Kidney (tissue), 14 donors: Measurements from ENCODE around the gene DDAH1. TPM values are rescaled to one million over a fixed set of nuclear protein-coding genes. Genes with fewer than 3 reads are reported as not detected.

Experiments used
- DNase-seq, 5 donors: peaks; one replicate each; pipeline ENCODE4 v3.0.0-alpha.2; 2013 to 2020
- FAIRE-seq: peaks from 2 replicates; lab custom pipeline; 2012; peaks lifted over from hg19 to GRCh38; lab: Jason Lieb, UNC
- H3K27ac ChIP-seq, 2 donors: one replicate each; pipeline ENCODE4 v1.7.0; 2013; ENCODE audit warnings: low read depth in 2 of 2, low read length in 2 of 2, inconsistent platforms in 1 of 2
- H3K27me3 ChIP-seq: one replicate; pipeline ENCODE4 v1.7.1; 2013; ENCODE audit warnings: low read length, inconsistent platforms; ENCODE audit not compliant: control insufficient read depth, insufficient read depth
- H3K36me3 ChIP-seq, 3 donors: one replicate each; pipeline versions ENCODE4 v1.7.0 to v1.7.1; 2013; ENCODE audit warnings: low read length in 3 of 3, control low read depth in 1 of 3, inconsistent platforms in 1 of 3; ENCODE audit not compliant: insufficient read depth in 3 of 3, control insufficient read depth in 2 of 3
- H3K4me1 ChIP-seq, 3 donors: one replicate each; pipeline versions ENCODE4 v1.7.0 to v1.7.1; 2013; ENCODE audit warnings: low read length in 3 of 3, inconsistent platforms in 1 of 3, low read depth in 1 of 3; ENCODE audit not compliant: control insufficient read depth in 2 of 3, insufficient read depth in 2 of 3
- H3K4me3 ChIP-seq, 3 donors: one replicate each; pipeline versions ENCODE4 v1.7.0 to v1.8.1; 2013; ENCODE audit warnings: low read length in 3 of 3, control low read depth in 1 of 3, inconsistent platforms in 1 of 3
- H3K9ac ChIP-seq, 3 donors: one replicate each; pipeline versions ENCODE4 v1.7.0 to v1.7.1; 2013; ENCODE audit warnings: low read length in 3 of 3, control low read depth in 1 of 3, inconsistent platforms in 1 of 3
- H3K9me3 ChIP-seq, 3 donors: one replicate each; pipeline versions ENCODE4 v1.7.0 to v1.7.1; 2013; ENCODE audit warnings: low read length in 3 of 3, control low read depth in 1 of 3, inconsistent platforms in 1 of 3; ENCODE audit not compliant: control insufficient read depth in 2 of 3, insufficient read depth in 1 of 3
- CTCF ChIP-seq: IDR thresholded peaks from 3 replicates; pipeline ENCODE4 v1.5.1; 2012; ENCODE audit warnings: mild to moderate bottlenecking, moderate library complexity, borderline replicate concordance; ENCODE audit not compliant: insufficient read depth; ENCODE audit errors: extremely low read depth
- intact Hi-C: fragments of 100-400 bp; cut with DNase I; formaldehyde crosslinking; loops from one replicate; pipeline ENCODE4 v1.11.1; 2022
- polyA plus RNA-seq: library from polyadenylated mRNA; stranded (reverse); fragments of 350-450 nt; fragmentation: Illumina TruSeq; extraction: RNeasy Lipid Tissue Mini Kit (QIAGEN cat#74804); gene quantifications from one replicate; pipeline ENCODE4 v1.2.3, GENCODE V29; 2014; ENCODE audit warnings: low read depth, low replicate concordance; ENCODE audit not compliant: insufficient read depth
- total RNA-seq: library from RNA; stranded (reverse); fragmentation: NEBNext Ultra II Directional; extraction: Animal tissue kit (Norgen Biotek cat#: 25700); gene quantifications from one replicate; pipeline ENCODE4 v1.2.1, GENCODE V29; 2021
- donor health status: control.
- donor health status: control.
- donor health status: control.
- donor health status: control.
- donor health status: control.
- donor health status: DM: yes; HTN: yes; CAD: no.
- donor health status: Normal renal cell carcinoma (clear cell type).

Gene DDAH1
- total and polyA plus RNA-seq, 2 donors from 2014 or later = 73.1 to 98.9 TPM

- TF ChIP-seq CTCF = no peak
- no peak overlapping the region for H3K9ac ChIP-seq
- no peaks in the 10 kb centered on the region for H3K9me3 ChIP-seq
- H3K4me1 ChIP-seq = no peaks in the 10 kb centered on the region
- H3K27ac ChIP-seq = no peak overlapping the region
- FAIRE-seq = no peak
- no peaks in the 10 kb centered on the region for H3K36me3 ChIP-seq
- intact Hi-C loops = no loop called here
- DNase-seq = no peak
- no peak overlapping the region for H3K4me3 ChIP-seq
- no peaks in the 10 kb centered on the region for H3K27me3 ChIP-seq
Measured at GRCh38 chr1:85289848-85290335, 175.1 kb downstream of the DDAH1 start.

GRCh38 chr1:85289207-85289847 is 175.6 kb downstream of the DDAH1 start:
- no peak for FAIRE-seq
- intact Hi-C loops = no loop called here
- no peak overlapping the region for H3K4me3 ChIP-seq
- H3K27me3 ChIP-seq = no peaks in the 10 kb centered on the region
- no peaks in the 10 kb centered on the region for H3K9me3 ChIP-seq
- H3K27ac ChIP-seq = no peak overlapping the region
- H3K4me1 ChIP-seq = no peaks in the 10 kb centered on the region
- no peak overlapping the region for H3K9ac ChIP-seq
- no peaks in the 10 kb centered on the region for H3K36me3 ChIP-seq
- no peak for DNase-seq
- TF ChIP-seq CTCF = no peak

GRCh38 chr1:85284202-85284601 is 180.8 kb downstream of the DDAH1 start:
- Histone ChIP-seq H3K4me1 (no peaks in the 10 kb centered on the region), H3K9ac (no peak overlapping the region), H3K4me3 (no peak overlapping the region), H3K36me3 (no peaks in the 10 kb centered on the region), H3K27me3 (no peaks in the 10 kb centered on the region), H3K27ac (no peak overlapping the region), H3K9me3 (no peaks in the 10 kb centered on the region)
- DNase-seq = no peak
- TF ChIP-seq CTCF = no peak
- intact Hi-C loops = no loop called here
- FAIRE-seq = no peak
